Measurements from ENCODE around the gene RPS27A.

DNA sequence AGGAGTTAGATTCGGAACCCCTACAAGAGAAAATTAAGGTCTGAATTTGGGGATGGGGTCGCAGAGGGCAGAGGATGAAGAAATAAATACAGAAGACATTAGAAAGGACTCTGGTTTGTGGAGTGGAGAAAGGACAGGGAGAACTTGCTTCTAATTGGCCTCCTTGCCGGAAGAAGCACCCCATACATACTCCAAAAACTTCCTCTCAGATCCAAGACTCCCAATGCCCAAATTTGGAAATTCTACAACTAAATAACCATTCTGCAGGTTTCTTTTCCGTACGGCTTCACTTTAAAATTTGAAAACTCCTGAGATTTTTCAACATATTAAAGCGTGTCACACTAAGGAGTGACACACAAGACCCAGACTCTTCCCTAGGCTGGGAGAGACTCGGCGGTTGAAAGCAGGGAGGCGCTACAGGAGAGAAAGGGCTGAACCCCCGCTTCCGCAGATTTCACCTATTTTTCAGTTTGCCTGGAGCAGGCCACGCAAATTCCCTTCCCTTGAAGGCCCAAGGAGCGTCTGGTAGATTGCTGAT, 873 bp upstream of the RPS27A start:
- TF ChIP-seq CTCF (conservative IDR thresholded peaks at IDR 0.05; ENCODE audit: low read depth in 2 of 2) = no peak
- TF ChIP-seq EZH2phosphoT487 (IDR thresholded peaks at IDR 0.05; ENCODE audit: unreplicated experiment) = no peak
- TF ChIP-seq, protein P1, sequence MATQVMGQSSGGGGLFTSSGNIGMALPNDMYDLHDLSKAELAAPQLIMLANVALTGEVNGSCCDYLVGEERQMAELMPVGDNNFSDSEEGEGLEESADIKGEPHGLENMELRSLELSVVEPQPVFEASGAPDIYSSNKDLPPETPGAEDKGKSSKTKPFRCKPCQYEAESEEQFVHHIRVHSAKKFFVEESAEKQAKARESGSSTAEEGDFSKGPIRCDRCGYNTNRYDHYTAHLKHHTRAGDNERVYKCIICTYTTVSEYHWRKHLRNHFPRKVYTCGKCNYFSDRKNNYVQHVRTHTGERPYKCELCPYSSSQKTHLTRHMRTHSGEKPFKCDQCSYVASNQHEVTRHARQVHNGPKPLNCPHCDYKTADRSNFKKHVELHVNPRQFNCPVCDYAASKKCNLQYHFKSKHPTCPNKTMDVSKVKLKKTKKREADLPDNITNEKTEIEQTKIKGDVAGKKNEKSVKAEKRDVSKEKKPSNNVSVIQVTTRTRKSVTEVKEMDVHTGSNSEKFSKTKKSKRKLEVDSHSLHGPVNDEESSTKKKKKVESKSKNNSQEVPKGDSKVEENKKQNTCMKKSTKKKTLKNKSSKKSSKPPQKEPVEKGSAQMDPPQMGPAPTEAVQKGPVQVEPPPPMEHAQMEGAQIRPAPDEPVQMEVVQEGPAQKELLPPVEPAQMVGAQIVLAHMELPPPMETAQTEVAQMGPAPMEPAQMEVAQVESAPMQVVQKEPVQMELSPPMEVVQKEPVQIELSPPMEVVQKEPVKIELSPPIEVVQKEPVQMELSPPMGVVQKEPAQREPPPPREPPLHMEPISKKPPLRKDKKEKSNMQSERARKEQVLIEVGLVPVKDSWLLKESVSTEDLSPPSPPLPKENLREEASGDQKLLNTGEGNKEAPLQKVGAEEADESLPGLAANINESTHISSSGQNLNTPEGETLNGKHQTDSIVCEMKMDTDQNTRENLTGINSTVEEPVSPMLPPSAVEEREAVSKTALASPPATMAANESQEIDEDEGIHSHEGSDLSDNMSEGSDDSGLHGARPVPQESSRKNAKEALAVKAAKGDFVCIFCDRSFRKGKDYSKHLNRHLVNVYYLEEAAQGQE (IDR thresholded peaks at IDR 0.05; ENCODE audit: unreplicated experiment) = no peak
- no peak for TF ChIP-seq POLR2AphosphoS5 (IDR thresholded peaks at IDR 0.05; ENCODE audit: low read depth)
- TF ChIP-seq STAT1 (IDR thresholded peaks at IDR 0.05; ENCODE audit: unreplicated experiment) = no peak
- TF ChIP-seq, protein P2, sequence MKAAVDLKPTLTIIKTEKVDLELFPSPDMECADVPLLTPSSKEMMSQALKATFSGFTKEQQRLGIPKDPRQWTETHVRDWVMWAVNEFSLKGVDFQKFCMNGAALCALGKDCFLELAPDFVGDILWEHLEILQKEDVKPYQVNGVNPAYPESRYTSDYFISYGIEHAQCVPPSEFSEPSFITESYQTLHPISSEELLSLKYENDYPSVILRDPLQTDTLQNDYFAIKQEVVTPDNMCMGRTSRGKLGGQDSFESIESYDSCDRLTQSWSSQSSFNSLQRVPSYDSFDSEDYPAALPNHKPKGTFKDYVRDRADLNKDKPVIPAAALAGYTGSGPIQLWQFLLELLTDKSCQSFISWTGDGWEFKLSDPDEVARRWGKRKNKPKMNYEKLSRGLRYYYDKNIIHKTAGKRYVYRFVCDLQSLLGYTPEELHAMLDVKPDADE (IDR thresholded peaks at IDR 0.05) = no peak
- TF ChIP-seq EZH2 (IDR thresholded peaks at IDR 0.05; ENCODE audit: low read depth, unreplicated experiment) = no peak
